ENCODE data around the gene FBXO21. TPM values are rescaled to one million over a fixed set of nuclear protein-coding genes. Genes with fewer than 3 reads are reported as not detected.
A peak's percentile ranks its signal among the peaks of the same experiment; 100 is the strongest.

FBXO21 gene
- total RNA-seq, 1 experiment from 2014 or later, result 63.6 TPM

- DNase-seq (ENCODE audit: low read depth), result no peak
Observed at GRCh38 chr12:117166107-117166506, 24.2 kb downstream of the FBXO21 start.

- DNase-seq (ENCODE audit: low read depth), result no peak
Observed at GRCh38 chr12:117165342-117165741, 24.9 kb downstream of the FBXO21 start.

- no peak for DNase-seq (ENCODE audit: low read depth)
Observed at GRCh38 chr12:117162633-117163032, 27.6 kb downstream of the FBXO21 start.

GRCh38 chr12:117162167-117162539 is 28.1 kb downstream of the FBXO21 start:
- DNase-seq (ENCODE audit: low read depth), result no peak

GRCh38 chr12:117161460-117162166 is 28.7 kb downstream of the FBXO21 start:
- no peak for DNase-seq (ENCODE audit: low read depth)

GRCh38 chr12:117159674-117160073 is 30.6 kb downstream of the FBXO21 start:
- DNase-seq (ENCODE audit: low read depth), result no peak

GRCh38 chr12:117158911-117159553 is 31.2 kb downstream of the FBXO21 start:
- no peak for DNase-seq (ENCODE audit: low read depth)

GRCh38 chr12:117158096-117158495 is 32.2 kb downstream of the FBXO21 start:
- no peak for DNase-seq (ENCODE audit: low read depth)

- DNase-seq (ENCODE audit: low read depth), result peak; percentile 78
Observed at GRCh38 chr12:117155278-117156060, 34.8 kb downstream of the FBXO21 start.

- no peak for DNase-seq (ENCODE audit: low read depth)
Observed at GRCh38 chr12:117152793-117153775, 37.2 kb downstream of the FBXO21 start.

- no peak for DNase-seq (ENCODE audit: low read depth)
Observed at GRCh38 chr12:117151403-117152031, 38.8 kb downstream of the FBXO21 start.

GRCh38 chr12:117149431-117149830 is 40.8 kb downstream of the FBXO21 start:
- no peak for DNase-seq (ENCODE audit: low read depth)

GRCh38 chr12:117148642-117149041 is 41.6 kb downstream of the FBXO21 start:
- no peak for DNase-seq (ENCODE audit: low read depth)

GRCh38 chr12:117147639-117148038 is 42.6 kb downstream of the FBXO21 start:
- no peak for DNase-seq (ENCODE audit: low read depth)

GRCh38 chr12:117145597-117146154 is 44.6 kb downstream of the FBXO21 start:
- DNase-seq (ENCODE audit: low read depth), result no peak

- no peak for DNase-seq (ENCODE audit: low read depth)
Observed at GRCh38 chr12:117144599-117144998, 45.7 kb downstream of the FBXO21 start.

GRCh38 chr12:117143008-117143532 is 47.2 kb downstream of the FBXO21 start:
- no peak for DNase-seq (ENCODE audit: low read depth)

- DNase-seq (ENCODE audit: low read depth), result no peak
Observed at GRCh38 chr12:117142094-117142493, 48.2 kb downstream of the FBXO21 start.

GRCh38 chr12:117141097-117141898 is 49.0 kb downstream of the FBXO21 start:
- DNase-seq (ENCODE audit: low read depth), result no peak
